Neuronal stem cell (in vitro differentiated cells): ENCODE data around the gene TMEM238L.

Source experiments
- DNase-seq: peaks from one replicate; pipeline ENCODE4 v3.0.0-alpha.2; 2013; ENCODE audit warnings: low spot score
- H2AFZ ChIP-seq: one replicate; pipeline ENCODE4 v1.6.1; 2013; ENCODE audit warnings: mild to moderate bottlenecking, low read length, inconsistent platforms
- H2AK5ac ChIP-seq: 2 replicates; pipeline ENCODE4 v1.6.1; 2013; ENCODE audit warnings: low read depth, mild to moderate bottlenecking, inconsistent platforms, low read length, moderate library complexity, mixed read lengths
- H2BK120ac ChIP-seq: 2 replicates; pipeline ENCODE4 v1.6.1; 2013; ENCODE audit warnings: low read depth, mild to moderate bottlenecking, inconsistent platforms, low read length, moderate library complexity, mixed read lengths
- H2BK12ac ChIP-seq: one replicate; pipeline ENCODE4 v1.6.1; 2013; ENCODE audit warnings: low read length, inconsistent platforms
- H2BK15ac ChIP-seq: 2 replicates; pipeline ENCODE4 v1.6.1; 2013; ENCODE audit warnings: mild to moderate bottlenecking, low read length, inconsistent platforms, mixed read lengths
- H2BK5ac ChIP-seq: one replicate; pipeline ENCODE4 v1.6.1; 2013; ENCODE audit warnings: inconsistent platforms, mild to moderate bottlenecking, low read length, moderate library complexity
- H3K14ac ChIP-seq: one replicate; pipeline ENCODE4 v1.6.1; 2013; ENCODE audit warnings: low read length, inconsistent platforms
- H3K18ac ChIP-seq: 2 replicates; pipeline ENCODE4 v1.6.1; 2013; ENCODE audit warnings: low read length, inconsistent platforms
- H3K23ac ChIP-seq: 2 replicates; pipeline ENCODE4 v1.6.1; 2013; ENCODE audit warnings: low read depth, mild to moderate bottlenecking, mixed read lengths, low read length, inconsistent platforms; ENCODE audit not compliant: poor library complexity
- H3K27ac ChIP-seq: replicated peaks from 3 replicates; pipeline ENCODE4 v1.5.1; 2013; ENCODE audit warnings: low read length, inconsistent platforms
- H3K27me3 ChIP-seq, 3 experiments: 2 replicates each; pipeline ENCODE4 v1.6.1; 2013; ENCODE audit warnings: low read length in 3 of 3, mild to moderate bottlenecking in 2 of 3, inconsistent platforms in 1 of 3, low read depth in 1 of 3, mixed read lengths in 1 of 3, moderate library complexity in 1 of 3; ENCODE audit not compliant: control insufficient read depth in 3 of 3, insufficient read depth in 3 of 3
- H3K36me3 ChIP-seq, 2 donors: replicated peaks in 1 of 2; 2 replicates each; pipeline ENCODE4 v1.6.1; 2013; ENCODE audit warnings: low read length in 2 of 2; ENCODE audit not compliant: control insufficient read depth in 2 of 2, insufficient read depth in 2 of 2
- H3K4ac ChIP-seq: 2 replicates; pipeline ENCODE4 v1.6.1; 2013; ENCODE audit warnings: inconsistent platforms, mild to moderate bottlenecking, low read length, moderate library complexity
- H3K4me1 ChIP-seq, 2 donors: 1 replicate in 1 of 2; 2 replicates in 1 of 2; pipeline ENCODE4 v1.6.1; 2013; ENCODE audit warnings: low read length in 2 of 2, low read depth in 1 of 2; ENCODE audit not compliant: control insufficient read depth in 2 of 2, insufficient read depth in 1 of 2
- H3K4me2 ChIP-seq: one replicate; pipeline ENCODE4 v1.6.1; 2013; ENCODE audit warnings: mild to moderate bottlenecking, low read length, inconsistent platforms; ENCODE audit not compliant: insufficient read depth, poor library complexity, severe bottlenecking
- H3K4me3 ChIP-seq, 2 donors: 2 replicates each; pipeline ENCODE4 v1.5.1; 2013; ENCODE audit warnings: low read length in 2 of 2, mild to moderate bottlenecking in 2 of 2, inconsistent platforms in 1 of 2, moderate library complexity in 1 of 2
- H3K79me1 ChIP-seq: one replicate; pipeline ENCODE4 v1.6.1; 2013; ENCODE audit warnings: low read depth, mild to moderate bottlenecking, inconsistent platforms, low read length, moderate library complexity
- H3K9ac ChIP-seq: one replicate; pipeline ENCODE4 v1.6.1; 2013; ENCODE audit warnings: mild to moderate bottlenecking, low read depth, low read length, inconsistent platforms; ENCODE audit not compliant: poor library complexity
- H3K9me3 ChIP-seq, 2 donors: replicated peaks in 1 of 2; 2 replicates each; pipeline versions ENCODE3 to v1.6.1; 2013; ENCODE audit warnings: low read length in 2 of 2, mild to moderate bottlenecking in 2 of 2, inconsistent platforms in 1 of 2, low read depth in 1 of 2, mixed read lengths in 1 of 2, moderate library complexity in 1 of 2; ENCODE audit not compliant: control insufficient read depth in 2 of 2, insufficient read depth in 1 of 2
- H4K8ac ChIP-seq: one replicate; pipeline ENCODE4 v1.6.1; 2013; ENCODE audit warnings: low read depth, mild to moderate bottlenecking, inconsistent platforms, low read length, moderate library complexity
- H4K91ac ChIP-seq: one replicate; pipeline ENCODE4 v1.6.1; 2013; ENCODE audit warnings: low read length, low read depth, mild to moderate bottlenecking, inconsistent platforms; ENCODE audit not compliant: poor library complexity
- WGBS, 2 donors: extraction: QIAGEN DNeasy Blood & Tissue Kit; methylation state at CpG; one replicate each; pipeline ENCODE4 v1.1.7; 2013; ENCODE audit warnings: missing lambda C conversion rate in 2 of 2, mixed read lengths in 1 of 2; ENCODE audit not compliant: insufficient read length in 2 of 2, insufficient replicate concordance in 1 of 2; ENCODE audit errors: extremely low coverage in 2 of 2; 5-methylcytosine and 5-hydroxymethylcytosine counted together

TMEM238L gene

GRCh38 chr17:10771148-10771547 lies 32.8 kb downstream of the TMEM238L start:
- H3K27me3 ChIP-seq = peaks cover 0 to 3% (median 0%) of the 10 kb centered on the region in 3 experiments
- no peak overlapping the region for H3K9ac ChIP-seq
- no peak overlapping the region for H3K27ac ChIP-seq
- no peak overlapping the region for H3K14ac ChIP-seq
- H3K4me3 ChIP-seq = peak overlapping the region in 1 of 2 donors; percentile 43
- H3K79me1 ChIP-seq = no peaks in the 10 kb centered on the region
- H2BK120ac ChIP-seq = no peak overlapping the region
- no peak overlapping the region for H2AK5ac ChIP-seq
- no peak for DNase-seq
- peaks cover 0 to 4% of the 10 kb centered on the region in 2 donors for H3K4me1 ChIP-seq
- H2BK15ac ChIP-seq = no peak overlapping the region
- H3K4me2 ChIP-seq = no peak overlapping the region
- H2AFZ ChIP-seq = no peak overlapping the region
- no peak overlapping the region for H4K8ac ChIP-seq
- no CpG with 5 or more reads among the region's 2 CpGs for WGBS, 2 donors
- no peak overlapping the region for H2BK5ac ChIP-seq
- H3K23ac ChIP-seq = no peak overlapping the region
- H3K9me3 ChIP-seq = peaks cover 2 to 12% of the 10 kb centered on the region in 2 donors
- no peak overlapping the region for H2BK12ac ChIP-seq
- H3K18ac ChIP-seq = no peak overlapping the region
- H4K91ac ChIP-seq = no peak overlapping the region
- no peak overlapping the region for H3K4ac ChIP-seq
- no peaks in the 10 kb centered on the region for H3K36me3 ChIP-seq

DNA sequence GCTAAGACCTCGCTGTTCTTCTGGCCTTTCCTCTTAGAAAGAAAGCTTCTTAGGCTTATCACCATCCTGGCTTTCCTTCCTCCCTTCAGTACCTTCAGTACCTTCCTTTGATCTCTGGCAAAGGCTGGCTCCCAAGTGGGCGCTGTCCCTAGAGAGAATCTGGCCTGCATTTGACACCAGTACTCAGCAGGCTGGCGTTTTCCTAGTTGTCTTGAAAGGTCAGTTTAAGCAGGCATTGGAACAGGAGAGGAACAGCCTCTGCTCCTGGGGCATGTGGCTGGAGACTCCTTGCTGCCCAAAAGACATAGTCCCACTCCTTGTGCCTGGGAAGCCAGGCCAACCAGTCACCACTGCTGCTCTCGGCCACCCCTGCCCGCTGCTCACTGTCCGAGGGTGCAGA lies 34.1 kb downstream of the TMEM238L start:
- Histone ChIP-seq H3K9ac (no peak overlapping the region), H3K23ac (no peak overlapping the region), H3K18ac (peak overlapping the region; percentile 20), H3K4ac (no peak overlapping the region), H4K91ac (no peak overlapping the region), H4K8ac (no peak overlapping the region), H3K14ac (no peak overlapping the region), H3K9me3 (peaks cover 2 to 10% of the 10 kb centered on the region in 2 donors), H3K4me2 (no peak overlapping the region), H2BK120ac (no peak overlapping the region), H2BK15ac (no peak overlapping the region), H2BK12ac (no peak overlapping the region), H3K27me3 (peaks cover 0 to 3% (median 0%) of the 10 kb centered on the region in 3 experiments), H3K4me3 (no peak overlapping the region), H3K79me1 (no peaks in the 10 kb centered on the region), H3K27ac (no peak overlapping the region), H2AK5ac (no peak overlapping the region), H3K4me1 (peaks cover 0 to 4% of the 10 kb centered on the region in 2 donors), H2AFZ (no peak overlapping the region), H2BK5ac (no peak overlapping the region), H3K36me3 (no peaks in the 10 kb centered on the region)
- no peak for DNase-seq
- WGBS, 2 donors = no CpG with 5 or more reads among the region's 6 CpGs

- no CpG with 5 or more reads among the region's 2 CpGs for WGBS, 2 donors
- Histone ChIP-seq H3K27ac (no peak overlapping the region), H3K18ac (no peak overlapping the region), H2BK15ac (no peak overlapping the region), H2BK12ac (no peak overlapping the region), H3K4me3 (no peak overlapping the region), H2BK5ac (no peak overlapping the region), H3K4me2 (no peak overlapping the region), H3K9me3 (peaks cover 2 to 10% of the 10 kb centered on the region in 2 donors), H3K9ac (no peak overlapping the region), H3K4ac (no peak overlapping the region), H3K4me1 (peaks cover 0 to 4% of the 10 kb centered on the region in 2 donors), H3K79me1 (no peaks in the 10 kb centered on the region), H2BK120ac (no peak overlapping the region), H3K36me3 (no peaks in the 10 kb centered on the region), H4K91ac (no peak overlapping the region), H2AK5ac (no peak overlapping the region), H2AFZ (no peak overlapping the region), H3K27me3 (peaks cover 0 to 3% (median 0%) of the 10 kb centered on the region in 3 experiments), H4K8ac (no peak overlapping the region), H3K23ac (no peak overlapping the region), H3K14ac (no peak overlapping the region)
- DNase-seq = no peak
Observed at GRCh38 chr17:10768750-10769251, 35.1 kb downstream of the TMEM238L start.

DNA sequence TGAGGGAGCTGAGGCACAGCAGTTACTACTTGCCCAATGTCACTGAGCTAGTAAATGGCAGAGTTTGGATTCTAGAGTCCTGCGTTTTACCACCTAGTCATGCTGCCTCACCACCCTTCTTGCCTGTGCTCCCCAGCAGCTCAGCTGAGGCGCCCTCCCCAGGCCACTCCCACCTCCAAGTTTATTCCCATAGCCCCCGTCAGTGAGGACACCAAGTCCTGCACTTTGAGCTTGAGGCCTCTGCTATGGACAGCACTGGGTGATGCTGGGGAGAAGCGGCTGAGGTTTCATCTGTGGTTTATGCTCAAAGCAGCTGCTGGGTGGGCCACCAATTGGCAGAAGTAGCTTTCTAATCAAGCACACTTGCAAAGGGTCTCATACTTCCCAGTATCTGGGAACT lies 36.7 kb downstream of the TMEM238L start:
- Histone ChIP-seq H2BK120ac (no peak overlapping the region), H3K23ac (no peak overlapping the region), H4K91ac (no peak overlapping the region), H3K4me1 (no peaks in the 10 kb centered on the region), H3K18ac (no peak overlapping the region), H2BK15ac (no peak overlapping the region), H2BK5ac (no peak overlapping the region), H3K4ac (no peak overlapping the region), H4K8ac (no peak overlapping the region), H3K27me3 (peaks cover 0 to 3% (median 0%) of the 10 kb centered on the region in 3 experiments), H3K9me3 (peaks cover 1 to 6% of the 10 kb centered on the region in 2 donors), H3K9ac (no peak overlapping the region), H2BK12ac (no peak overlapping the region), H2AFZ (no peak overlapping the region), H3K79me1 (no peaks in the 10 kb centered on the region), H3K4me3 (no peak overlapping the region), H3K4me2 (no peak overlapping the region), H2AK5ac (no peak overlapping the region), H3K27ac (no peak overlapping the region), H3K14ac (no peak overlapping the region), H3K36me3 (no peaks in the 10 kb centered on the region)
- DNase-seq = no peak
- no CpG with 5 or more reads among the region's 4 CpGs for WGBS, 2 donors
